Glutamatergic neuron (in vitro differentiated cells): ENCODE data around the gene AKAP8L. TPM values are rescaled to one million over a fixed set of nuclear protein-coding genes. Genes with fewer than 3 reads are reported as not detected.
"Not testable (repeated sequence)": the region's sequence is repeated elsewhere in the genome, so short reads cannot be mapped to it uniquely, and the experiment has no call there.

ENCODE experiments used
- DNase-seq: peaks from one replicate; pipeline ENCODE4 v3.0.0; 2022
- H3K27ac Mint-ChIP-seq: one replicate; pipeline ENCODE4 v1.8.0; 2020; ENCODE audit warnings: mild to moderate bottlenecking, mixed read lengths, inconsistent platforms; ENCODE audit not compliant: unreplicated experiment
- H3K27me3 Mint-ChIP-seq: one replicate; pipeline ENCODE4 v1.8.0; 2020; ENCODE audit warnings: mild to moderate bottlenecking, moderate library complexity, mixed read lengths, inconsistent platforms; ENCODE audit not compliant: unreplicated experiment
- H3K36me3 Mint-ChIP-seq: one replicate; pipeline ENCODE4 v1.8.0; 2020; ENCODE audit warnings: mild to moderate bottlenecking, mixed read lengths, inconsistent platforms; ENCODE audit not compliant: unreplicated experiment
- H3K4me1 Mint-ChIP-seq: one replicate; pipeline ENCODE4 v1.8.0; 2020; ENCODE audit warnings: mild to moderate bottlenecking, low read depth, mixed read lengths, inconsistent platforms; ENCODE audit not compliant: unreplicated experiment
- H3K4me3 Mint-ChIP-seq: one replicate; pipeline ENCODE4 v1.8.0; 2020; ENCODE audit warnings: mild to moderate bottlenecking, mixed read lengths, inconsistent platforms; ENCODE audit not compliant: unreplicated experiment
- H3K9me3 Mint-ChIP-seq: one replicate; pipeline ENCODE4 v1.8.0; 2020; ENCODE audit warnings: mild to moderate bottlenecking, moderate library complexity, mixed read lengths, inconsistent platforms; ENCODE audit not compliant: unreplicated experiment
- CTCF ChIP-seq: fragments of 200-600 bp; sonication (generic); IDR thresholded peaks from one replicate; pipeline ENCODE4 v1.5.0; 2021; ENCODE audit not compliant: partially characterized antibody, unreplicated experiment
- total RNA-seq: library from RNA; stranded (reverse); fragmentation: NEBNext Ultra II Directional; extraction: Animal tissue kit (Norgen Biotek cat#: 25700); gene quantifications from one replicate; pipeline ENCODE4 v1.2.1, GENCODE V29; 2021; ENCODE audit not compliant: unreplicated experiment

AKAP8L gene
- total RNA-seq, 1 donor from 2014 or later = 354 TPM

- peaks cover 12% of the 10 kb centered on the region for H3K36me3 Mint-ChIP-seq
- not testable (repeated sequence) for H3K27ac Mint-ChIP-seq, H3K4me3 Mint-ChIP-seq, H3K27me3 Mint-ChIP-seq, DNase-seq, H3K9me3 Mint-ChIP-seq, H3K4me1 Mint-ChIP-seq
Observed at GRCh38 chr19:15360015-15360414, 58.8 kb downstream of the AKAP8L start.

- Mint-ChIP-seq H3K27me3 (peaks cover 8% of the 10 kb centered on the region), H3K36me3 (peaks cover 11% of the 10 kb centered on the region), H3K4me1 (no peaks in the 10 kb centered on the region), H3K4me3 (no peak overlapping the region), H3K9me3 (peaks cover 9% of the 10 kb centered on the region), H3K27ac (no peak overlapping the region)
- TF ChIP-seq CTCF = no peak
- no peak for DNase-seq
Observed at GRCh38 chr19:15358918-15359317, 59.9 kb downstream of the AKAP8L start.

- DNase-seq = no peak
- H3K9me3 Mint-ChIP-seq = peaks cover 7% of the 10 kb centered on the region
- H3K36me3 Mint-ChIP-seq = peaks cover 8% of the 10 kb centered on the region
- no peak for TF ChIP-seq CTCF
- peaks cover 6% of the 10 kb centered on the region for H3K27me3 Mint-ChIP-seq
- no peaks in the 10 kb centered on the region for H3K4me1 Mint-ChIP-seq
- H3K27ac Mint-ChIP-seq = no peak overlapping the region
- no peak overlapping the region for H3K4me3 Mint-ChIP-seq
Observed at GRCh38 chr19:15357906-15358305, 60.9 kb downstream of the AKAP8L start.

GRCh38 chr19:15354566-15355296 is 64.1 kb downstream of the AKAP8L start:
- no peak for TF ChIP-seq CTCF
- DNase-seq = no peak
- Mint-ChIP-seq H3K4me1 (no peaks in the 10 kb centered on the region), H3K4me3 (no peak overlapping the region), H3K36me3 (no peaks in the 10 kb centered on the region), H3K27ac (peak overlapping the region; percentile 12), H3K9me3 (peaks cover 1% of the 10 kb centered on the region), H3K27me3 (peaks cover 6% of the 10 kb centered on the region)

- H3K9me3 Mint-ChIP-seq = peaks cover 1% of the 10 kb centered on the region
- H3K36me3 Mint-ChIP-seq = no peaks in the 10 kb centered on the region
- peaks cover 4% of the 10 kb centered on the region for H3K27me3 Mint-ChIP-seq
- no peak overlapping the region for H3K4me3 Mint-ChIP-seq
- no peak overlapping the region for H3K27ac Mint-ChIP-seq
- no peak for DNase-seq
- TF ChIP-seq CTCF = no peak
- no peaks in the 10 kb centered on the region for H3K4me1 Mint-ChIP-seq
Observed at GRCh38 chr19:15353908-15354307, 64.9 kb downstream of the AKAP8L start.

GRCh38 chr19:15352535-15352934 is 66.3 kb downstream of the AKAP8L start:
- not testable (repeated sequence) for H3K36me3 Mint-ChIP-seq, H3K27me3 Mint-ChIP-seq, DNase-seq, H3K9me3 Mint-ChIP-seq, H3K27ac Mint-ChIP-seq, H3K4me3 Mint-ChIP-seq, H3K4me1 Mint-ChIP-seq

- not testable (repeated sequence) for H3K27ac Mint-ChIP-seq, H3K4me1 Mint-ChIP-seq, H3K27me3 Mint-ChIP-seq, DNase-seq, H3K4me3 Mint-ChIP-seq, H3K9me3 Mint-ChIP-seq, H3K36me3 Mint-ChIP-seq
Observed at GRCh38 chr19:15341328-15341727, 77.5 kb downstream of the AKAP8L start.
